Measurements from ENCODE around the gene SPDYC. TPM values are rescaled to one million over a fixed set of nuclear protein-coding genes. Genes with fewer than 3 reads are reported as not detected.

SPDYC gene
- total RNA-seq, 1 experiment from 2014 or later: not detected

DNA sequence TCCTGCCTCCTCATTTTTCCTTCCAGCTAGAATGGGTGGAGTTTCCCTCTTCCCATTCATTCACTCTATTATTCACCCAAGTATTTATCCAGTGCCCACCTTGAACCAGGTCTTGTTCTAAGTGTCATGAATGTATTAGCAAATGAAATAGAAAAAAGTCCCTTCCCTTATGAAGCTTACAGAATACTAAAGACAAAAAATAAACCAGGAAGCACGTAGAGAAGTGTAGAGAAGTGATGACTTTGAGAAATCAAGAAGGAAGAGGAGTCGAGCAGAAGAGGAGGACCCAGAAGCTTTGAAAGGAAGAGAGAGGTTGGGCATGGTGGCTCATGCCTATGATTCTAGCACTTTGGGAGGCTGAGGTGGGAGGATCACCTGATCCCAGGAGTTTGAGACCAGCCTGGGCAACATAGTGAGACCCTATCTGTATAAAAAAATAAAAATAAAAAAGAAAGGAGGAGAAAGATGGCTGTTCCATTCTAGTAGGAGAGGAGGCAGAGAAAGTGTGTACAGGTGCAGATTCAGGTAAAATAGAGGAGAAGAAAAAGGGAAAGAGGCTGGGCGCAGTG lies 18.6 kb upstream of the SPDYC start:
- POLR2A ChIA-PET (ENCODE audit: unreplicated experiment): no interaction called here
- Histone ChIP-seq H3K27ac (ENCODE audit: low read length) (peak overlapping the region; percentile 47), H3K36me3 (ENCODE audit: low read depth, low read length) (no peaks in the 10 kb centered on the region), H4K20me1 (ENCODE audit: low read length) (no peaks in the 10 kb centered on the region), H2AFZ (ENCODE audit: low read length) (peak overlapping the region; percentile 63; the same call in 1 of the 2 replicates), H3K9me2 (replicated peaks; ENCODE audit: low read length) (no peaks in the 10 kb centered on the region), H3K4me3 (ENCODE audit: low read length) (peak overlapping the region; percentile 23; the same call in 1 of the 2 replicates), H3K27me3 (ENCODE audit: low read length) (no peaks in the 10 kb centered on the region), H3F3A (ENCODE audit: low read length, unreplicated experiment) (no peaks in the 10 kb centered on the region), H3K79me2 (ENCODE audit: low read length) (no peaks in the 10 kb centered on the region), H3K4me1 (ENCODE audit: insufficient read depth, low read length) (peaks cover 18% of the 10 kb centered on the region), H3K9me3 (ENCODE audit: low read length) (no peaks in the 10 kb centered on the region), H3K4me2 (ENCODE audit: low read length) (peak overlapping the region; percentile 74), H3K9ac (ENCODE audit: low read length) (no peak overlapping the region)
- ATAC-seq (no peak), DNase-seq (no peak)
- BruUV-seq (replicated peaks): no TSS peak
- CTCF ChIA-PET: no interaction called here
- intact Hi-C loops (cut with micrococcal nuclease): no loop called here
- TF ChIP-seq, protein P1, sequence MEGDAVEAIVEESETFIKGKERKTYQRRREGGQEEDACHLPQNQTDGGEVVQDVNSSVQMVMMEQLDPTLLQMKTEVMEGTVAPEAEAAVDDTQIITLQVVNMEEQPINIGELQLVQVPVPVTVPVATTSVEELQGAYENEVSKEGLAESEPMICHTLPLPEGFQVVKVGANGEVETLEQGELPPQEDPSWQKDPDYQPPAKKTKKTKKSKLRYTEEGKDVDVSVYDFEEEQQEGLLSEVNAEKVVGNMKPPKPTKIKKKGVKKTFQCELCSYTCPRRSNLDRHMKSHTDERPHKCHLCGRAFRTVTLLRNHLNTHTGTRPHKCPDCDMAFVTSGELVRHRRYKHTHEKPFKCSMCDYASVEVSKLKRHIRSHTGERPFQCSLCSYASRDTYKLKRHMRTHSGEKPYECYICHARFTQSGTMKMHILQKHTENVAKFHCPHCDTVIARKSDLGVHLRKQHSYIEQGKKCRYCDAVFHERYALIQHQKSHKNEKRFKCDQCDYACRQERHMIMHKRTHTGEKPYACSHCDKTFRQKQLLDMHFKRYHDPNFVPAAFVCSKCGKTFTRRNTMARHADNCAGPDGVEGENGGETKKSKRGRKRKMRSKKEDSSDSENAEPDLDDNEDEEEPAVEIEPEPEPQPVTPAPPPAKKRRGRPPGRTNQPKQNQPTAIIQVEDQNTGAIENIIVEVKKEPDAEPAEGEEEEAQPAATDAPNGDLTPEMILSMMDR (conservative IDR thresholded peaks at IDR 0.05; ENCODE audit: low read depth, low read length): no peak
- TF ChIP-seq EZH2 (IDR thresholded peaks at IDR 0.05; ENCODE audit: low read length, unreplicated experiment): no peak
- no peak for TF ChIP-seq EZH2phosphoT487 (IDR thresholded peaks at IDR 0.05; ENCODE audit: borderline replicate concordance, low read length)

- Histone ChIP-seq H3K36me3 (ENCODE audit: low read depth, low read length) (no peaks in the 10 kb centered on the region), H3K27ac (ENCODE audit: low read length) (no peak overlapping the region), H4K20me1 (ENCODE audit: low read length) (no peaks in the 10 kb centered on the region), H3K4me2 (ENCODE audit: low read length) (no peak overlapping the region), H3K4me3 (ENCODE audit: low read length) (no peak overlapping the region), H3F3A (ENCODE audit: low read length, unreplicated experiment) (no peaks in the 10 kb centered on the region), H3K4me1 (ENCODE audit: insufficient read depth, low read length) (peaks cover 18% of the 10 kb centered on the region), H2AFZ (ENCODE audit: low read length) (no peak overlapping the region), H3K27me3 (ENCODE audit: low read length) (no peaks in the 10 kb centered on the region), H3K79me2 (ENCODE audit: low read length) (no peaks in the 10 kb centered on the region), H3K9me2 (replicated peaks; ENCODE audit: low read length) (no peaks in the 10 kb centered on the region), H3K9me3 (ENCODE audit: low read length) (no peaks in the 10 kb centered on the region), H3K9ac (ENCODE audit: low read length) (no peak overlapping the region)
- DNase-seq (no peak), ATAC-seq (no peak)
- intact Hi-C loops (cut with micrococcal nuclease): no loop called here
- no peak for TF ChIP-seq EZH2phosphoT487 (IDR thresholded peaks at IDR 0.05; ENCODE audit: borderline replicate concordance, low read length)
- TF ChIP-seq, protein P1 (conservative IDR thresholded peaks at IDR 0.05; ENCODE audit: low read depth, low read length): no peak
- no peak for TF ChIP-seq EZH2 (IDR thresholded peaks at IDR 0.05; ENCODE audit: low read length, unreplicated experiment)
- ChIA-PET CTCF (no interaction called here), POLR2A (ENCODE audit: unreplicated experiment) (no interaction called here)
- BruUV-seq (replicated peaks): no TSS peak
Observed at GRCh38 chr11:65152122-65152521, 17.9 kb upstream of the SPDYC start.

DNA sequence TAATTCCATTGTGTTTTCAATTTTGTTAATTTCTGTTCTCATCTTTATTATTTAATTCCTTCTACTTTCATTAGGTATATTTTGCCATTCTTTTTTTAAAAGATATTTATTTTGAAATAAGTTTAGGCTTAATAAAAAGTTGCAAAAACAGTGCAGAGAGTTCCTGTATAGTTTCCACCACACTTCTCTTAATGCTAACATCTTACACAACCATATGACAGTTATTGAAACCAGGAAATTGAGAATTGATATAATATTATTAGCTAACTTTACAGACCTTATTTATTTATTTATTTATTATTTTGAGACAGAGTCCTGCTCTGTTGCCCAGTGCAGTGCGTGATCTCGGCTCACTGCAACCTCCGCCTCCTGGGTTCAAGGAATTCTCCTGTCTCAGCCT lies 13.8 kb upstream of the SPDYC start:
- Histone ChIP-seq H3K9ac (ENCODE audit: low read length) (no peak overlapping the region), H3K4me1 (ENCODE audit: insufficient read depth, low read length) (peaks cover 2% of the 10 kb centered on the region), H3K36me3 (ENCODE audit: low read depth, low read length) (no peaks in the 10 kb centered on the region), H3K9me2 (replicated peaks; ENCODE audit: low read length) (no peaks in the 10 kb centered on the region), H4K20me1 (ENCODE audit: low read length) (no peaks in the 10 kb centered on the region), H3K79me2 (ENCODE audit: low read length) (no peaks in the 10 kb centered on the region), H2AFZ (ENCODE audit: low read length) (no peak overlapping the region), H3K9me3 (ENCODE audit: low read length) (no peaks in the 10 kb centered on the region), H3K27ac (ENCODE audit: low read length) (no peak overlapping the region), H3K4me2 (ENCODE audit: low read length) (no peak overlapping the region), H3K27me3 (ENCODE audit: low read length) (no peaks in the 10 kb centered on the region), H3F3A (ENCODE audit: low read length, unreplicated experiment) (no peaks in the 10 kb centered on the region), H3K4me3 (ENCODE audit: low read length) (no peak overlapping the region)
- TF ChIP-seq EZH2phosphoT487 (IDR thresholded peaks at IDR 0.05; ENCODE audit: borderline replicate concordance, low read length): no peak
- TF ChIP-seq EZH2 (IDR thresholded peaks at IDR 0.05; ENCODE audit: low read length, unreplicated experiment): no peak
- TF ChIP-seq, protein P1 (conservative IDR thresholded peaks at IDR 0.05; ENCODE audit: low read depth, low read length): no peak
- intact Hi-C loops (cut with micrococcal nuclease): no loop called here
- POLR2A ChIA-PET (ENCODE audit: unreplicated experiment): no interaction called here
- DNase-seq (no peak), ATAC-seq (no peak)
- CTCF ChIA-PET: no interaction called here
- no TSS peak for BruUV-seq (replicated peaks)

Data from PC-3 (cell line).